Measurements from ENCODE around the gene INO80B.
"Not testable (repeated sequence)": the region's sequence is repeated elsewhere in the genome, so short reads cannot be mapped to it uniquely, and the experiment has no call there.

INO80B gene

DNA sequence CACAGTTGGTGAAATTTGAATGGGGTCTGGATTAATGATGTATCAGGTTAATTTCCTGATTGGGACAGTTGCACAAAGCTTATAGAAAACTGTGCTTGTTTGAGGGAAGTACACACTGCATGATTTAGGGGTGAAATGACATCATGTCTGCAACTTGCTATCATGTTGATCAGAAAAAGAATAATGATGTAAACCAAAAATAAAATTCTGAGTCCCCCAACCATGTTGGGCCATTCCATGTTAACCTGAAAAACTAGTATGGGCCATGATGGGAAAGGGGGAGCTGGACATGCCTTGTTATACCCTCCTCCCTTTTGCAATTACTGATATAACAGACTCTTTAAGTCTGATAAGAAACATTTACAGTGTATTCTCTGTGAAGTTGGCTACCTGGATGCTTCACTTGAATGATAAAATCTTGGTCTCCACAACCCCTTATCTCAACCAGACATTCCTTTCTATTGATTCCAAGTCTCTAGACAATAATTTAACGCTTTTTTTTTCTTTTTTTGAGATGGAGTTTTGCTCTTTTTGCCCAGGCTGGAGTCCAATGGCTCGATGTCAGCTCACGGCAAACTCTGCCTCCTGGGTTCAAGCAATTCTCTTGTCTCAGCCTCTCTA is 4.2 kb upstream of the INO80B start:
- DNase-seq (ENCODE audit: low read depth) = no peak

GRCh38 chr2:74457129-74457548 is 2.3 kb downstream of the INO80B start:
- DNase-seq (ENCODE audit: low read depth) = no peak

DNA sequence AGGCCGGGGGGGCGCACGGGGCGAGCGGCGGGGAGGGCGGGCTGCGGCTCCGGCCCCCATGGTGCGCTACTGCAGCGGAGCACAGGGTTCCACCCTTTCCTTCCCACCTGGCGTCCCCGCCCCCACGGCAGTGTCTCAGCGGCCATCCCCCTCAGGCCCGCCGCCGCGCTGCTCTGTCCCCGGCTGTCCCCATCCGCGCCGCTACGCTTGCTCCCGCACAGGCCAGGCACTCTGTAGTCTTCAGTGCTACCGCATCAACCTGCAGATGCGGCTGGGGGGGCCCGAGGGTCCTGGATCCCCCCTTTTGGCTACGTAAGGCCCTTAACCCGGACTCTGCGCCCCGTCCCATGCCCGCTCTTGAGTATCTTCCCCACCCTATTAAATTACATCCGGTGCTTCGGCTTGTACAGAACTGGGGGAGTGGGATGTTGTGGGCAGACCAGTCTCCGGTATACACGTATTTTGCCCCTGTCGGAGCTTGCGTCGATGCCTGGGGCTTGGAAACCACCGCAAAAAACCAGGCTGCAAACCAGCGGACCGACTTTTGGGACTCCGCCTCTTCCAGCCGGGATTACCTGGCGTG is 2.8 kb downstream of the INO80B start:
- DNase-seq (ENCODE audit: low read depth) = peak; percentile 43

DNA sequence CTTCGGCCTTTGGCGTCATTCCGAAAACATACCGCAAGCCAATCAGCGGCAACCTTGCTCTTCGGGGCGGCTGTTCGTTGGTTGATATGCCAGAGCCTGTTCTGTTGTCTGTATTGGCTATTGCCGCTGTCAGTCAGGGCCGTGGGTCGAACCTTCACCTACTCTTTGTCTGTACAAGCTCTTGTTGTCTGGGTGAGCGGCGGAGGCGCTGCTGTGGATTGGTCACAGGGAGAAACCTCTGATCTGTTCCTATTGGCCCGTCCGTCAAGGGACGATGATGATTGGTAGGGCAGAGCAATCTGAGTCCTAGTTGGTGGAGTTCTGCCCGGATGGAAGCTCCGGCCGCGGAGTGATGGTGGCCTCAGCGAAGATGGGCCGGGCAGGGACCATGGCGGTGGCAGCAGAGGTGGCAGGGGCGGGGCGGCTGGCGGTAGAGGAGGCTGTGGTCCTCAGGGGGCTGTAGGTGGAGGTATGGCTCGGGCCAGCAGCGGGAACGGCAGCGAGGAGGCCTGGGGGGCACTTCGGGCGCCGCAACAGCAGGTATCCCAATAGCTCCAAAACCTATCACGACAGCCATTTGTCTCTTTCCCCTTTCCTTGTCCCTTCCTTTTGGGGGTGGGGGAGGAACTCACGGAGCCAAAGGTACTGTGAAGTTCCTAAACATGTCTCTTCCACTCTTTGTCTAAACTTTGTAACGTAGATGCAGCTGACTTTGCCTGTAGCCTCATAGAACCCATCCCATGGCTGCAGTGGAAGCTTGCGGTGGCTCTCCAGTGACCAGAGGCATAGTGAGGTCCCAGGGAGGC is 3.4 kb downstream of the INO80B start, which contains the start of gene WBP1:
TSS of gene WBP1 (plus strand) at position 307 of the 806 bp plus-strand sequence. CDS start at position 472, 165 bp downstream.
- peak; percentile 100 for DNase-seq (ENCODE audit: low read depth)

- peak; percentile 19 for DNase-seq (ENCODE audit: low read depth)
Measured at GRCh38 chr2:74458938-74459363, 4.1 kb downstream of the INO80B start.

GRCh38 chr2:74459503-74460118 is 4.7 kb downstream of the INO80B start:
- DNase-seq (ENCODE audit: low read depth) = not testable (repeated sequence)

DNA sequence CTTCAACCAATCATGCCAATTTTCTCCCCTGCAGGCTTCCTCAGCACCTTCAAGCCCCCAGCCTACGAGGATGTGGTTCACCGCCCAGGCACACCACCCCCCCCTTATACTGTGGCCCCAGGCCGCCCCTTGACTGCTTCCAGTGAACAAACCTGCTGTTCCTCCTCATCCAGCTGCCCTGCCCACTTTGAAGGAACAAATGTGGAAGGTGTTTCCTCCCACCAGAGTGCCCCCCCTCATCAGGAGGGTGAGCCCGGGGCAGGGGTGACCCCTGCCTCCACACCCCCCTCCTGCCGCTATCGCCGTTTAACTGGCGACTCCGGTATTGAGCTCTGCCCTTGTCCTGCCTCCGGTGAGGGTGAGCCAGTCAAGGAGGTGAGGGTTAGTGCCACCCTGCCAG is 5.3 kb downstream of the INO80B start:
- not testable (repeated sequence) for DNase-seq (ENCODE audit: low read depth)

- DNase-seq (ENCODE audit: low read depth) = no peak
Measured at GRCh38 chr2:74461187-74462053, 6.5 kb downstream of the INO80B start.

DNA sequence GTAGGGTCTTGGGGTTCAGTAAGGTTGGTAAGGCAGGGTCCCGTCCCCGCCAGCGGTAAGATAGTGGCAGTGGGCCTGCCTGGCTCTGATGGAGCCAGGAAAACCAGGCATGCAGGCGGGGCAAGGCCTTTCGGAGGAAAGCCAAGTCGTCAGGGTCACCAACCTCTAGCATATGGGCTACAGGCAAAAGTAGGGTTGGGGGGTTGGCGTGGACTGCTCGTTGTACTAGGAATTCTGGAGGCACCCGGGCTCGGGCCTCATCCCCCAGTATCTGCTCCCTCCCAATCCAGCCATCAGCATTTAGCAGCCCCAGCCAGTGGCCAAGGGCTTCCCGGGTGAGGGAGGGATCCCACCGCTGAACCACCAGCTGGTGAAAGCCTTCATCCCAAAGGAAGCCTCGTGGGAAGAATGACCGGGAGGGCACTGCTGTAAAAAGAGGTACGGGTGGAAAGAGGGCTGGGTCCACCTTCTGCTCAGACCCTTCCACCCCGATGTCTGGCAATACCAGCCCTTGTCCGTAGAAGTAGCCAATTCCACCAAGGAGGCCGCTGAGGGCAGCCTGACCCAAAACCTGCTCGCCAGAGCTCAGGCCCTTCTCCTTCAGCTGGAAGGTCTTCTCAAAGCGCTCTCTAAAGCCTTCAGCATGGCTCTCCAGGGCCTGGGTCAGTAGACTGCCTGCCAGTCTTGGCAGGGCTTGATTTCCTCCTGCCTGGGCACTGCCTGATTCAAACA is 7.3 kb downstream of the INO80B start:
- DNase-seq (ENCODE audit: low read depth) = no peak

GRCh38 chr2:74462786-74463105 is 7.9 kb downstream of the INO80B start:
- DNase-seq (ENCODE audit: low read depth) = no peak

GRCh38 chr2:74464406-74464805 is 9.5 kb downstream of the INO80B start:
- DNase-seq (ENCODE audit: low read depth) = no peak

DNA sequence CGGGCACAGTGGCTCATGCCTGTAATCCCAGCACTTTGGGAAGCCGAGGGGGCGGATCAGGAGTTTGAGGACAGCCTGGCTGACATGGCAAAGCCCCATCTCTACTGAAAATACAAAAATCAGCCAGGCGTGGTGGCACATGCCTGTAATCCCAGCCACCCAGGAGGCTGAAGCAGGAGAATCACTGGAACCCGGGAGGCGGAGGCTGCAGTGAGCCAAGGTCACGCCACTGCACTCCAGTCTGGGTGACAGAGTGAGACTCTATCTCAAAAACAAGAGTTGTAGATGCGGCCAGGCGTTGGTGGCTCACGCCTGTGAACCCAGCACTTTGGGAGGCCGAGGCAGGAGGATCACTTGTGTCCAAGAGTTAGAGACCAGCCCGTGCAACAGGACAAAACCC is 15.9 kb downstream of the INO80B start:
- not testable (repeated sequence) for DNase-seq (ENCODE audit: low read depth)

GRCh38 chr2:74471332-74472065 is 16.6 kb downstream of the INO80B start:
- DNase-seq (ENCODE audit: low read depth) = no peak

DNA sequence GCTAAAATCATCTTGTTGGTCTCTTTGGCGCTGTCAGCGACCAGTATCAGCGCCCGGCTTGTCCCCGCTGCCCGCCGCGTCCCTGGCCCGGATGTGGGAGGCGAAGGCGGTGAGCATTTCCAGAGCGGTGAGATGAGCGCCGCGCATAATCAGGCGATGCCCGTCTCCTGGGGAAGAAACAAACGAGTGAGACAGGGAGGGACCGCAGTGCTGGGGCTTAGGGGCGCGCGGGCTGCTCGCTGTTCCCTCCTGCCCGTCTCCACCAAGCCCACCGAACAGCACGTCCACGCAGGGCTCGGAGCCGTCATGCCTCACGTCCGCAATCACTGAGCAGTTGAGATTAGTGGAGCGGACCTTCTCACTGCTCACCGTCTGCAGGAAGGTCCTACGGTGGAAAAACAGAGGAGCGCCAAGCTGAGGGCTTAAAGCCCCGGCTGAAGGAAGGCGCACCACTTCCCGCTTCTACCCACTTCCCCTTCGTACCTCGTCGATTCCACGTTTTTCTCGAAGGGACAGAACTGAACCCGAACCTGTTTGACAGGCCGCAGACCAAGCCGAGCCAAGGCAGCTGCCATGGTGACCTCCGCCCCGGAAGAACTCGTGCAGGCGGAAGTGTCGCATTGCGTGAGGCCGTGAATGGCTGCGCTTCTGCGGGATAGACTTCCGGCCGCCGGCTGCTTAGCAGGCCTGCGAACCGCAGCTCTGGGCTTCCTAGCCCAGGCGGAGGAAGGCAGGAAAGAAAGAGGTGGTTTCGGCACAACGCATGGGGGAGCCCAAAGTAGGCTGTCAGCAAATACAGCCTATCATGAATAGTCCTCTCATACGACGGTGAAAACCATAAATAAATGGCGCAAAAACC is 17.4 kb downstream of the INO80B start, which contains the start of gene MRPL53:
TSS of gene MRPL53 (minus strand) at position 595 of the 859 bp plus-strand sequence. CDS start at position 575, 20 bp downstream.
- peak; percentile 94 for DNase-seq (ENCODE audit: low read depth)

DNA sequence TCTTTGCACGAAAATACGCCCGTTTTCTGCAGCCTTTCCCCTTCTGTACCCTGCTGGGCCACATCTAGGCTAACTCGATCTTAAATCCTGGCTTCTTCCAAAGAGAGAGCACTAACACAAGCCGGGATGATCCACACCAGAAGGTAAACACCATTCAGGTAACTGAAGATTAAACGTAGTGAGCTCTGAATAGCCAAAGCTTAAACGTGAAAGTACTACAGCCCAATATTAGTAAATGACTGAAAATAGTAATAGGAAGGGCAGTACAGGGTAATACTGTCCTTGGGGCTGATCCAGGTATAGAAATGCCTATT is 18.0 kb downstream of the INO80B start:
- DNase-seq (ENCODE audit: low read depth) = no peak

GRCh38 chr2:74474481-74474880 is 19.6 kb downstream of the INO80B start:
- no peak for DNase-seq (ENCODE audit: low read depth)

DNA sequence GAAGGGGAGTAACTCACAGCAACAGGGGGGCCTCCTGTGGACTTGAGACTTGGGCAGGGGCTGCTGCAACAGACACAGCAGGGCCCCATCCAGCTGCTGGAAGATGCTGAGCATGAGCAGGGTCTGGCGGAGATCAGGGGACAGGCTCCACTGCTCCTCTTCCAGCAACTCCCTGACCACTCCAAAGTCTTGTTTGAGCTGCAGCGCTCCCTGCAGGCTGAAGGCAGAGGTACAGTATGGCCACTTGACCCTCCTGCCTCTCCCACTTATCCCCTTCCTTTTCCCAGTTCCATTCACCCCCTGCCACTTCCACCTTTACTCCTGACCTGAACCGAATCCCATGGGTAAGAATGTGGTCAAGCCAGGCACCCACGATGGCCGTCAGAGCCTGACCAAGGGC is 20.0 kb downstream of the INO80B start:
- no peak for DNase-seq (ENCODE audit: low read depth)

- no peak for DNase-seq (ENCODE audit: low read depth)
Measured at GRCh38 chr2:74481431-74481830, 26.5 kb downstream of the INO80B start.
